OCI-LY3 (cell line): ENCODE data around the gene UBE2U.

Source experiments
- H2AFZ ChIP-seq: fragments of 200-600, 300-600 bp; shearing (Covaris generic); 2 replicates; pipeline ENCODE4 v1.6.0; 2014; ENCODE audit warnings: antibody characterized with exemption, low read depth, low read length
- H3K27ac ChIP-seq: fragments of 200-600, 300-600 bp; sonication (generic); 2 replicates; pipeline ENCODE4 v1.5.1; 2014; ENCODE audit warnings: mild to moderate bottlenecking, low read length, moderate library complexity, mixed read lengths
- H3K27me3 ChIP-seq: fragments of 200-600, 300-600 bp; sonication (generic); 2 replicates; pipeline ENCODE4 v1.6.1; 2014; ENCODE audit warnings: low read depth, low read length, mixed read lengths
- H3K36me3 ChIP-seq: fragments of 200-600, 300-600 bp; sonication (generic); replicated peaks from 2 replicates; pipeline ENCODE3; 2014; ENCODE audit warnings: low read depth, low read length, mixed read lengths
- H3K4me1 ChIP-seq: fragments of 300-600, 200-600 bp; sonication (generic); 2 replicates; pipeline ENCODE4 v1.6.1; 2014; ENCODE audit warnings: low read length, mixed read lengths
- H3K4me2 ChIP-seq: fragments of 200-600, 300-600 bp; sonication (generic); 2 replicates; pipeline ENCODE4 v1.6.1; 2014; ENCODE audit warnings: low read length, mixed read lengths
- H3K4me3 ChIP-seq: fragments of 300-600, 200-600 bp; sonication (generic); 2 replicates; pipeline ENCODE4 v1.5.1; 2014; ENCODE audit warnings: antibody characterized with exemption, mild to moderate bottlenecking, low read length, moderate library complexity
- H3K79me2 ChIP-seq: fragments of 300-600, 200-600 bp; shearing (Covaris generic); 2 replicates; pipeline ENCODE4 v1.6.1; 2014; ENCODE audit warnings: mild to moderate bottlenecking, low read length, mixed read lengths
- H3K9ac ChIP-seq: fragments of 300-600, 200-600 bp; shearing (Covaris generic); 2 replicates; pipeline ENCODE4 v1.6.0; 2014; ENCODE audit warnings: mild to moderate bottlenecking, low read length, moderate library complexity
- H3K9me3 ChIP-seq: fragments of 200-600, 300-600 bp; shearing (Covaris generic); 2 replicates; pipeline ENCODE4 v1.6.1; 2014; ENCODE audit warnings: low read length, mixed read lengths; ENCODE audit not compliant: insufficient read depth
- H4K20me1 ChIP-seq: fragments of 200-600, 300-600 bp; sonication (generic); 2 replicates; pipeline ENCODE4 v1.6.1; 2016; ENCODE audit warnings: low read length, mixed read lengths; ENCODE audit not compliant: insufficient read depth
- CTCF ChIP-seq: fragments of 200-600, 300-600 bp; sonication (generic); IDR thresholded peaks from 2 replicates; pipeline ENCODE4 v1.5.1; 2014; ENCODE audit warnings: antibody characterized with exemption, low read length, low read depth
- EZH2phosphoT487 ChIP-seq: fragments of 200-600 bp; shearing (Covaris generic); IDR thresholded peaks from 2 replicates; pipeline ENCODE4 v1.6.1; 2018; ENCODE audit warnings: antibody characterized with exemption, mixed run types, low read depth

Gene UBE2U

GRCh38 chr1:64241069-64241468 lies 37.6 kb downstream of the UBE2U start:
- Histone ChIP-seq H3K79me2 (no peaks in the 10 kb centered on the region), H3K4me2 (no peak overlapping the region), H3K4me1 (peaks cover 24% of the 10 kb centered on the region), H3K36me3 (no peaks in the 10 kb centered on the region), H4K20me1 (no peaks in the 10 kb centered on the region), H3K27me3 (peaks cover 7% of the 10 kb centered on the region; the same call in 1 of the 2 replicates), H3K9me3 (no peaks in the 10 kb centered on the region), H3K4me3 (no peak overlapping the region), H2AFZ (no peak overlapping the region), H3K27ac (no peak overlapping the region), H3K9ac (no peak overlapping the region)
- TF ChIP-seq EZH2phosphoT487 (no peak), CTCF (no peak)

DNA sequence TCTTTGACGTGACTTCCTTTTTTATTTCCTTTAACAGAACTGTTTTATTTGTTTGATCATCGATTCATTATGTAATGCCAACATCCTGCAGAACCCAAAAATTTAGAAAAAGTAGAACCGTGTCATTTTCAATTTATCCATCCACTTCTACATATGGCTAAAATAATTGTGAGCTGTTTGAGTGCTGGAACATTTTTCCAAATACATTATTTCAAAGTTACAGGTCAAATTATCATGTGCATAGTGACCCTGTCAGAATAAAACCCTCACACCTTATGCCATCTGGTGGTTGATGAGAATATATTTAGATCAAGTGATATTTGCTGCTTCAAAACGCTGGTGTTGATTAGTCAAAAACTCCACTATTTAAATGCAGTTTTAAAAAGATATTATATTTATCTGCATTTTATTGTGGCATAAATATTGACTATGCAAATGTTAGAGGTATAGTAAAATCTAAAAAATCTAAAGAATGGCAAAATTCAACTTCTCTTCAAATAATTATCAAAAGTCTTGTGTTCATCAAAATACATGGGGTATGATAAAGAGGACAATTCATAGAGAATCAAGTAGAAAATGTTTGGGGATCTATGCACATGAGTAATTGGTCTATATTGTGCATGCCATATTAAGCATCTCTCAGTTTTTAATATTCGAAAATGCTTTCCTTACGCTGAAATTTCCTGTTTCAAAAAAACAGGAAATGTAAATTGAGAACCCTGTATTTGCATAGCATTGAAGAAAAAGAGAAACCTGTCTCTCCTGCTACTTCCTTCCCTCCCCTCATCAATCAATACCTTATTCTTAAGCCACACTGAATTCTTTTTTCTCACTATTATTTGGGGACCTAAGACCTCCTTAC lies 39.7 kb downstream of the UBE2U start:
- Histone ChIP-seq H3K4me3 (peak overlapping the region; percentile 46), H4K20me1 (no peaks in the 10 kb centered on the region), H3K4me1 (peaks cover 24% of the 10 kb centered on the region), H3K27ac (no peak overlapping the region), H3K27me3 (peaks cover under 1% of the 10 kb centered on the region; the same call in 1 of the 2 replicates), H3K36me3 (no peaks in the 10 kb centered on the region), H3K4me2 (peak overlapping the region; percentile 52), H3K9me3 (no peaks in the 10 kb centered on the region), H3K79me2 (no peaks in the 10 kb centered on the region), H2AFZ (no peak overlapping the region), H3K9ac (no peak overlapping the region)
- no peak for TF ChIP-seq EZH2phosphoT487
- TF ChIP-seq CTCF: peak; percentile 43

DNA sequence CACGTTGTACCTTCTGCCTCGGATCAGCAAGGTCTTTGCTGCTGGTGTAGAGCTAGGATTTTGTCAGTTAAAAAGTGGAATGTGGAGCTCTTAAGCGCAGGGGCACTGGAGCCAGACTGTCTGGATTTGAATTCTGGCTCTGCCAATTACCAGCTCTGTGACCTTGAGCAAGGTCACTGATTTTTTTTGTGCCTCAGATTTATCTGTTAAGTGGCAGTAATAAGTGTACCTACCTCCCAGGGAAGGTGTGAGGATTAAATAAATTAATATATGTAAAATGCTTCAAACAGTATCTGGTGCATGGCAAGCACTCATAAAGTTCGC lies 40.3 kb downstream of the UBE2U start:
- no peaks in the 10 kb centered on the region for H4K20me1 ChIP-seq
- H2AFZ ChIP-seq: no peak overlapping the region
- TF ChIP-seq EZH2phosphoT487 (no peak), CTCF (no peak)
- H3K4me1 ChIP-seq: peaks cover 24% of the 10 kb centered on the region
- no peaks in the 10 kb centered on the region for H3K79me2 ChIP-seq
- no peaks in the 10 kb centered on the region for H3K9me3 ChIP-seq
- H3K4me2 ChIP-seq: peak overlapping the region; percentile 52
- H3K27me3 ChIP-seq: peaks cover 4% of the 10 kb centered on the region; the same call in 1 of the 2 replicates
- no peak overlapping the region for H3K27ac ChIP-seq
- H3K9ac ChIP-seq: no peak overlapping the region
- no peaks in the 10 kb centered on the region for H3K36me3 ChIP-seq
- peak overlapping the region; percentile 46 for H3K4me3 ChIP-seq

- Histone ChIP-seq H3K9ac (peak overlapping the region; percentile 32; the same call in 1 of the 2 replicates), H2AFZ (peak overlapping the region; percentile 98)
Observed at GRCh38 chr1:64245495-64245894, 42.1 kb downstream of the UBE2U start.

More at GRCh38 chr1:64245495-64245894, 42.1 kb downstream of the UBE2U start:
- Histone ChIP-seq H3K36me3 (no peaks in the 10 kb centered on the region), H3K4me3 (peak overlapping the region; percentile 68), H3K27ac (no peak overlapping the region), H3K4me1 (peaks cover 24% of the 10 kb centered on the region), H4K20me1 (no peaks in the 10 kb centered on the region), H3K9me3 (no peaks in the 10 kb centered on the region), H3K27me3 (peaks cover 4% of the 10 kb centered on the region; the same call in 1 of the 2 replicates), H3K79me2 (no peaks in the 10 kb centered on the region), H3K4me2 (peak overlapping the region; percentile 75)
- TF ChIP-seq EZH2phosphoT487 (no peak), CTCF (no peak)
